Neuronal stem cell (in vitro differentiated cells): ENCODE measurements around the gene TMEM132E.

ENCODE experiments used
- DNase-seq: peaks from one replicate; pipeline ENCODE4 v3.0.0-alpha.2; 2013; ENCODE audit warnings: low spot score
- H2AFZ ChIP-seq: one replicate; pipeline ENCODE4 v1.6.1; 2013; ENCODE audit warnings: mild to moderate bottlenecking, low read length, inconsistent platforms
- H2AK5ac ChIP-seq: 2 replicates; pipeline ENCODE4 v1.6.1; 2013; ENCODE audit warnings: low read depth, mild to moderate bottlenecking, inconsistent platforms, low read length, moderate library complexity, mixed read lengths
- H2BK120ac ChIP-seq: 2 replicates; pipeline ENCODE4 v1.6.1; 2013; ENCODE audit warnings: low read depth, mild to moderate bottlenecking, inconsistent platforms, low read length, moderate library complexity, mixed read lengths
- H2BK12ac ChIP-seq: one replicate; pipeline ENCODE4 v1.6.1; 2013; ENCODE audit warnings: low read length, inconsistent platforms
- H2BK15ac ChIP-seq: 2 replicates; pipeline ENCODE4 v1.6.1; 2013; ENCODE audit warnings: mild to moderate bottlenecking, low read length, inconsistent platforms, mixed read lengths
- H2BK5ac ChIP-seq: one replicate; pipeline ENCODE4 v1.6.1; 2013; ENCODE audit warnings: inconsistent platforms, mild to moderate bottlenecking, low read length, moderate library complexity
- H3K14ac ChIP-seq: one replicate; pipeline ENCODE4 v1.6.1; 2013; ENCODE audit warnings: low read length, inconsistent platforms
- H3K18ac ChIP-seq: 2 replicates; pipeline ENCODE4 v1.6.1; 2013; ENCODE audit warnings: low read length, inconsistent platforms
- H3K23ac ChIP-seq: 2 replicates; pipeline ENCODE4 v1.6.1; 2013; ENCODE audit warnings: low read depth, mild to moderate bottlenecking, mixed read lengths, low read length, inconsistent platforms; ENCODE audit not compliant: poor library complexity
- H3K27ac ChIP-seq: replicated peaks from 3 replicates; pipeline ENCODE4 v1.5.1; 2013; ENCODE audit warnings: low read length, inconsistent platforms
- H3K27me3 ChIP-seq, 3 experiments: 2 replicates each; pipeline ENCODE4 v1.6.1; 2013; ENCODE audit warnings: low read length in 3 of 3, mild to moderate bottlenecking in 2 of 3, inconsistent platforms in 1 of 3, low read depth in 1 of 3, mixed read lengths in 1 of 3, moderate library complexity in 1 of 3; ENCODE audit not compliant: control insufficient read depth in 3 of 3, insufficient read depth in 3 of 3
- H3K36me3 ChIP-seq, 2 donors: replicated peaks in 1 of 2; 2 replicates each; pipeline ENCODE4 v1.6.1; 2013; ENCODE audit warnings: low read length in 2 of 2; ENCODE audit not compliant: control insufficient read depth in 2 of 2, insufficient read depth in 2 of 2
- H3K4ac ChIP-seq: 2 replicates; pipeline ENCODE4 v1.6.1; 2013; ENCODE audit warnings: inconsistent platforms, mild to moderate bottlenecking, low read length, moderate library complexity
- H3K4me1 ChIP-seq, 2 donors: 1 replicate in 1 of 2; 2 replicates in 1 of 2; pipeline ENCODE4 v1.6.1; 2013; ENCODE audit warnings: low read length in 2 of 2, low read depth in 1 of 2; ENCODE audit not compliant: control insufficient read depth in 2 of 2, insufficient read depth in 1 of 2
- H3K4me2 ChIP-seq: one replicate; pipeline ENCODE4 v1.6.1; 2013; ENCODE audit warnings: mild to moderate bottlenecking, low read length, inconsistent platforms; ENCODE audit not compliant: insufficient read depth, poor library complexity, severe bottlenecking
- H3K4me3 ChIP-seq, 2 donors: 2 replicates each; pipeline ENCODE4 v1.5.1; 2013; ENCODE audit warnings: low read length in 2 of 2, mild to moderate bottlenecking in 2 of 2, inconsistent platforms in 1 of 2, moderate library complexity in 1 of 2
- H3K79me1 ChIP-seq: one replicate; pipeline ENCODE4 v1.6.1; 2013; ENCODE audit warnings: low read depth, mild to moderate bottlenecking, inconsistent platforms, low read length, moderate library complexity
- H3K9ac ChIP-seq: one replicate; pipeline ENCODE4 v1.6.1; 2013; ENCODE audit warnings: mild to moderate bottlenecking, low read depth, low read length, inconsistent platforms; ENCODE audit not compliant: poor library complexity
- H3K9me3 ChIP-seq, 2 donors: replicated peaks in 1 of 2; 2 replicates each; pipeline versions ENCODE3 to v1.6.1; 2013; ENCODE audit warnings: low read length in 2 of 2, mild to moderate bottlenecking in 2 of 2, inconsistent platforms in 1 of 2, low read depth in 1 of 2, mixed read lengths in 1 of 2, moderate library complexity in 1 of 2; ENCODE audit not compliant: control insufficient read depth in 2 of 2, insufficient read depth in 1 of 2
- H4K8ac ChIP-seq: one replicate; pipeline ENCODE4 v1.6.1; 2013; ENCODE audit warnings: low read depth, mild to moderate bottlenecking, inconsistent platforms, low read length, moderate library complexity
- H4K91ac ChIP-seq: one replicate; pipeline ENCODE4 v1.6.1; 2013; ENCODE audit warnings: low read length, low read depth, mild to moderate bottlenecking, inconsistent platforms; ENCODE audit not compliant: poor library complexity
- WGBS, 2 donors: extraction: QIAGEN DNeasy Blood & Tissue Kit; methylation state at CpG; one replicate each; pipeline ENCODE4 v1.1.7; 2013; ENCODE audit warnings: missing lambda C conversion rate in 2 of 2, mixed read lengths in 1 of 2; ENCODE audit not compliant: insufficient read length in 2 of 2, insufficient replicate concordance in 1 of 2; ENCODE audit errors: extremely low coverage in 2 of 2; 5-methylcytosine and 5-hydroxymethylcytosine counted together

TMEM132E gene

DNA sequence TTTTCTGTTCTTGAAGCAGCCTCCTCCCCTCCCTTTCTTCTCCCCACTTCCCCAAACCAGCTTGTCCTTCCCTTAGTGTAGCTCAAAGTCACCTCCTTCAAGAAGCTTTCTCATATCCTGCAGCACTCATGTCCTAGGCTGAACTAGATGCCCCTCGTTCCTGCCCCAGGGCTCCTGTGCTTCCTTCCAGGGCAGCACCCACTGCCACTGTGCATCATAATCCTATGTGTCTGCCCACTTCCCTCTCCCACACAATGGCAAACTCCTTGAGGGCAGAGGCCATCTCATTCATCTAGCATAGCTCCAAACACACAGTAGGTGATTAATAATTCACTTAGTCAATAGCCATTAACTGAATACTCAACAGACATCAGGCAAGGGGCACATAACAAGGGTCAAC lies 6.9 kb upstream of the TMEM132E start:
- Histone ChIP-seq H3K27me3 (peaks cover 0 to 13% (median 0%) of the 10 kb centered on the region in 3 experiments), H2BK5ac (no peak overlapping the region), H2BK15ac (no peak overlapping the region), H3K23ac (no peak overlapping the region), H4K8ac (no peak overlapping the region), H2AFZ (no peak overlapping the region), H3K4ac (no peak overlapping the region), H3K18ac (no peak overlapping the region), H2AK5ac (no peak overlapping the region), H3K9me3 (no peaks in the 10 kb centered on the region), H3K4me2 (no peak overlapping the region), H2BK120ac (no peak overlapping the region), H3K27ac (no peak overlapping the region), H3K4me3 (no peak overlapping the region), H3K36me3 (no peaks in the 10 kb centered on the region), H3K4me1 (peaks cover 0 to 9% of the 10 kb centered on the region in 2 donors), H2BK12ac (no peak overlapping the region), H3K14ac (no peak overlapping the region), H3K9ac (no peak overlapping the region), H4K91ac (no peak overlapping the region), H3K79me1 (no peaks in the 10 kb centered on the region)
- no CpG with 5 or more reads among the region's 1 CpG for WGBS, 2 donors
- no peak for DNase-seq

DNA sequence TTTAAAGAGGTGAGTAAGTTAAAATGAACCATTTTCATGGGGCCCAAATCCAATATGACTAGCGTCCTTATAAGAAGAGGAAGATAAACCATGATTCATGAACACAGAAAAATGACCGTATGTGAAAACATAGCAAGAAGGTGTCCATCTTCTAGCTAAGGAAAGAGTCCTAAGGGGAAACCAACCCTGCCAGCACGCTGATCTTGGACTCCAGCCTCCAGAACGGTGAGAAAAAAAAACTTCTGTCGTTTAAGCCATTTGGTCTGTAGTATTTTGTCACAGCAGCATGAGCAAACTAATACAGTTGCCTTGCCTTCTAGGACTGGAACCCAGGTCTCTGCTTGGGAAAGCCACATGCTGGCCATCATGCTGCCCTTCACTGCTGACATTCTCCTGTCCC lies 4.2 kb upstream of the TMEM132E start:
- no peaks in the 10 kb centered on the region for H3K9me3 ChIP-seq
- no peak overlapping the region for H3K14ac ChIP-seq
- H4K91ac ChIP-seq, result no peak overlapping the region
- peaks cover 0 to 16% of the 10 kb centered on the region in 2 donors for H3K4me1 ChIP-seq
- no peak for DNase-seq
- H3K18ac ChIP-seq, result no peak overlapping the region
- no peak overlapping the region for H3K27ac ChIP-seq
- H3K23ac ChIP-seq, result no peak overlapping the region
- no peak overlapping the region for H2BK5ac ChIP-seq
- H3K4ac ChIP-seq, result no peak overlapping the region
- H3K4me2 ChIP-seq, result no peak overlapping the region
- no peaks in the 10 kb centered on the region for H3K36me3 ChIP-seq
- H3K27me3 ChIP-seq, result peaks cover 4 to 40% (median 22%) of the 10 kb centered on the region in 3 experiments
- no peak overlapping the region for H2AFZ ChIP-seq
- H2BK15ac ChIP-seq, result no peak overlapping the region
- H3K79me1 ChIP-seq, result no peaks in the 10 kb centered on the region
- no peak overlapping the region for H4K8ac ChIP-seq
- no CpG with 5 or more reads among the region's 5 CpGs for WGBS, 2 donors
- H2BK120ac ChIP-seq, result no peak overlapping the region
- no peak overlapping the region for H3K9ac ChIP-seq
- H3K4me3 ChIP-seq, result no peak overlapping the region
- H2AK5ac ChIP-seq, result no peak overlapping the region
- no peak overlapping the region for H2BK12ac ChIP-seq

DNA sequence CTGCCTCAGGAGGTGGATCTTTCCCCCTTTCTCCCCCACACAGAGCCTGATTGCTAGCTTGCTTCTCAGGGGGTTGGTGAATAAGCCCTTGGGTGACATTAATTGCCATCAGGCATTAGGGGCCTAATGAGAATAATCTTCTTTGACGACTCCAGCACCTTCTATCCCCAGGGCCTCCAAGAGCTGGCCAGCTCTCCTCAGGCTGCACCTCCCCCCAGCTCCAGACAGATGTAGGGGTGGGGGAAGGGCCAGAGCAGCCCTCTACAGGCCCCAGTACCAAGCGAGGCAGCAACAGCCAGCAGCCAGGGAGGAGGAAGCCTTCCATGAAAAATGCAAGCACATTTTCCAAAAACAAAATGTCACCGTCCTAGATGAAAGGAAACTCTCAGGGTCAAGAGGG lies 1.4 kb upstream of the TMEM132E start:
- Histone ChIP-seq H3K14ac (no peak overlapping the region), H3K23ac (no peak overlapping the region), H3K4me1 (peaks cover 0 to 21% of the 10 kb centered on the region in 2 donors), H2BK120ac (no peak overlapping the region), H3K27me3 (peaks cover 24 to 68% (median 50%) of the 10 kb centered on the region in 3 experiments), H3K9me3 (no peaks in the 10 kb centered on the region), H2AFZ (no peak overlapping the region), H3K27ac (no peak overlapping the region), H2BK15ac (no peak overlapping the region), H2BK5ac (no peak overlapping the region), H3K4me2 (peak overlapping the region; percentile 29), H3K18ac (peak overlapping the region; percentile 54), H3K36me3 (no peaks in the 10 kb centered on the region), H4K91ac (no peak overlapping the region), H3K4ac (no peak overlapping the region), H3K9ac (no peak overlapping the region), H4K8ac (no peak overlapping the region), H2AK5ac (peak overlapping the region; percentile 34), H2BK12ac (no peak overlapping the region), H3K79me1 (no peaks in the 10 kb centered on the region), H3K4me3 (no peak overlapping the region)
- no CpG with 5 or more reads among the region's 3 CpGs for WGBS, 2 donors
- DNase-seq, result no peak

DNA sequence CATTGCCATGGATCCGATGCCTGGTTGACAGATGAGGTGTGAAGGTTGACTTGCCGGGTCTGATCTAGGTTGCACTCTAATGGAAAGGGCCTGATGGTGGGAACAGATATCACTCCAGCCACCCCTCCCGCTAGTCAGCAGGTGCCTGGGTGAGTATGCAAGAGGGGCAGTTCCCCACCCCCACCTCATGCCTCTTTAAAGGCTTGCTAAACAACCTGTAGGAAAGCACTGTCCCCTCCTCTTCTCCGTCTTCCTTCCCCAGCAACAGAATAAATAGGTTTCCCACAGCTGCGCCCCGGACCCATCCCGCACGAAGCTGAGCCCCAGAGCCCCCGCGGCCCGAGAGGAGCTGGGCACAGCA lies 746 bp upstream of the TMEM132E start:
- no CpG with 5 or more reads among the region's 11 CpGs for WGBS, 2 donors
- H3K4me3 ChIP-seq, result peak overlapping the region in 1 of 2 donors; percentile 38
- no peak overlapping the region for H2BK12ac ChIP-seq
- peak overlapping the region; percentile 11 for H2BK5ac ChIP-seq
- H3K9me3 ChIP-seq, result no peaks in the 10 kb centered on the region
- H3K36me3 ChIP-seq, result no peaks in the 10 kb centered on the region
- H3K14ac ChIP-seq, result no peak overlapping the region
- peak overlapping the region; percentile 94 for H2AFZ ChIP-seq
- no peaks in the 10 kb centered on the region for H3K79me1 ChIP-seq
- no peak overlapping the region for H2BK120ac ChIP-seq
- no peak overlapping the region for H2AK5ac ChIP-seq
- no peak overlapping the region for H3K23ac ChIP-seq
- H4K8ac ChIP-seq, result no peak overlapping the region
- H2BK15ac ChIP-seq, result no peak overlapping the region
- peak overlapping the region; percentile 90 for H3K4me2 ChIP-seq
- DNase-seq, result no peak
- H3K9ac ChIP-seq, result no peak overlapping the region
- H3K27me3 ChIP-seq, result peaks cover 26 to 75% (median 56%) of the 10 kb centered on the region in 3 experiments
- no peak overlapping the region for H3K27ac ChIP-seq
- H3K18ac ChIP-seq, result peak overlapping the region; percentile 93
- no peak overlapping the region for H4K91ac ChIP-seq
- H3K4me1 ChIP-seq, result peaks cover 0 to 21% of the 10 kb centered on the region in 2 donors
- no peak overlapping the region for H3K4ac ChIP-seq
